ENCODE results near the gene CLN3. TPM values are rescaled to one million over a fixed set of nuclear protein-coding genes. Genes with fewer than 3 reads are reported as not detected.

Gene CLN3
- total and polyA plus RNA-seq, 9 of the 15 experiments (the other 6 are each of a cell fraction or from before 2014, with no cell fraction given) = 2.5 to 27.1 (median 11.6) TPM

GRCh38 chr16:28491230-28491969 is 474 bp downstream of the CLN3 start (continued):
- TF ChIP-seq RBBP5 (IDR thresholded peaks at IDR 0.05; ENCODE audit: borderline replicate concordance, insufficient read depth, low read length, poor library complexity, severe bottlenecking) (peak; percentile 60), ZBTB8A (IDR thresholded peaks at IDR 0.05; ENCODE audit: partially characterized antibody) (no peak), CHCHD3 (CRISPR knock-in tag; IDR thresholded peaks at IDR 0.05) (no peak), MEF2A (IDR thresholded peaks at IDR 0.05; ENCODE audit: control insufficient read depth, low read depth, low read length) (no peak), SRSF3 (IDR thresholded peaks at IDR 0.05; ENCODE audit: insufficient read depth, low read length) (no peak), CBFA2T3 (IDR thresholded peaks at IDR 0.05) (no peak), SLC30A9 (CRISPR knock-in tag; IDR thresholded peaks at IDR 0.05) (no peak), MCM2 (IDR thresholded peaks at IDR 0.05; ENCODE audit: low read depth) (no peak), LARP7 (IDR thresholded peaks at IDR 0.05) (no peak), YY1 (IDR thresholded peaks at IDR 0.05; ENCODE audit: borderline replicate concordance in 1 of 3, control insufficient read depth in 1 of 3, extremely low read depth in 1 of 3, insufficient read depth in 3 of 3, insufficient read length in 1 of 3, insufficient replicate concordance in 2 of 3, low read depth in 1 of 3, low read length in 2 of 3) (peak in 1 of 3 experiments; percentile 26), NFRKB (IDR thresholded peaks at IDR 0.05; ENCODE audit: low read depth) (no peak), ZNF197 (CRISPR knock-in tag; IDR thresholded peaks at IDR 0.05; ENCODE audit: low read depth) (0 out of 2 replicates have a peak, but pooled peaks have one; percentile 2), E2F3 (CRISPR knock-in tag; IDR thresholded peaks at IDR 0.05) (no peak), ZNF12 (CRISPR knock-in tag; IDR thresholded peaks at IDR 0.05) (0 out of 2 replicates have a peak, but pooled peaks have one; percentile 78), FOXM1 (IDR thresholded peaks at IDR 0.05; ENCODE audit: low read depth) (no peak), FOXM1 (CRISPR knock-in tag; IDR thresholded peaks at IDR 0.05; ENCODE audit: low read depth) (0 out of 2 replicates have a peak, but pooled peaks have one; percentile 62), ZBTB26 (CRISPR knock-in tag; IDR thresholded peaks at IDR 0.05) (no peak), ZNF668 (CRISPR knock-in tag; IDR thresholded peaks at IDR 0.05) (no peak), ZNF75A (CRISPR knock-in tag; IDR thresholded peaks at IDR 0.05) (no peak)
- TF ChIP-seq, protein P1, sequence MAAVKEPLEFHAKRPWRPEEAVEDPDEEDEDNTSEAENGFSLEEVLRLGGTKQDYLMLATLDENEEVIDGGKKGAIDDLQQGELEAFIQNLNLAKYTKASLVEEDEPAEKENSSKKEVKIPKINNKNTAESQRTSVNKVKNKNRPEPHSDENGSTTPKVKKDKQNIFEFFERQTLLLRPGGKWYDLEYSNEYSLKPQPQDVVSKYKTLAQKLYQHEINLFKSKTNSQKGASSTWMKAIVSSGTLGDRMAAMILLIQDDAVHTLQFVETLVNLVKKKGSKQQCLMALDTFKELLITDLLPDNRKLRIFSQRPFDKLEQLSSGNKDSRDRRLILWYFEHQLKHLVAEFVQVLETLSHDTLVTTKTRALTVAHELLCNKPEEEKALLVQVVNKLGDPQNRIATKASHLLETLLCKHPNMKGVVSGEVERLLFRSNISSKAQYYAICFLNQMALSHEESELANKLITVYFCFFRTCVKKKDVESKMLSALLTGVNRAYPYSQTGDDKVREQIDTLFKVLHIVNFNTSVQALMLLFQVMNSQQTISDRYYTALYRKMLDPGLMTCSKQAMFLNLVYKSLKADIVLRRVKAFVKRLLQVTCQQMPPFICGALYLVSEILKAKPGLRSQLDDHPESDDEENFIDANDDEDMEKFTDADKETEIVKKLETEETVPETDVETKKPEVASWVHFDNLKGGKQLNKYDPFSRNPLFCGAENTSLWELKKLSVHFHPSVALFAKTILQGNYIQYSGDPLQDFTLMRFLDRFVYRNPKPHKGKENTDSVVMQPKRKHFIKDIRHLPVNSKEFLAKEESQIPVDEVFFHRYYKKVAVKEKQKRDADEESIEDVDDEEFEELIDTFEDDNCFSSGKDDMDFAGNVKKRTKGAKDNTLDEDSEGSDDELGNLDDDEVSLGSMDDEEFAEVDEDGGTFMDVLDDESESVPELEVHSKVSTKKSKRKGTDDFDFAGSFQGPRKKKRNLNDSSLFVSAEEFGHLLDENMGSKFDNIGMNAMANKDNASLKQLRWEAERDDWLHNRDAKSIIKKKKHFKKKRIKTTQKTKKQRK (IDR thresholded peaks at IDR 0.05; ENCODE audit: borderline replicate concordance, low read depth, low read length) = no peak
- TF ChIP-seq, protein P2, sequence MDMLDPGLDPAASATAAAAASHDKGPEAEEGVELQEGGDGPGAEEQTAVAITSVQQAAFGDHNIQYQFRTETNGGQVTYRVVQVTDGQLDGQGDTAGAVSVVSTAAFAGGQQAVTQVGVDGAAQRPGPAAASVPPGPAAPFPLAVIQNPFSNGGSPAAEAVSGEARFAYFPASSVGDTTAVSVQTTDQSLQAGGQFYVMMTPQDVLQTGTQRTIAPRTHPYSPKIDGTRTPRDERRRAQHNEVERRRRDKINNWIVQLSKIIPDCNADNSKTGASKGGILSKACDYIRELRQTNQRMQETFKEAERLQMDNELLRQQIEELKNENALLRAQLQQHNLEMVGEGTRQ (CRISPR knock-in tag; IDR thresholded peaks at IDR 0.05) = no peak
- TF ChIP-seq, protein P3, sequence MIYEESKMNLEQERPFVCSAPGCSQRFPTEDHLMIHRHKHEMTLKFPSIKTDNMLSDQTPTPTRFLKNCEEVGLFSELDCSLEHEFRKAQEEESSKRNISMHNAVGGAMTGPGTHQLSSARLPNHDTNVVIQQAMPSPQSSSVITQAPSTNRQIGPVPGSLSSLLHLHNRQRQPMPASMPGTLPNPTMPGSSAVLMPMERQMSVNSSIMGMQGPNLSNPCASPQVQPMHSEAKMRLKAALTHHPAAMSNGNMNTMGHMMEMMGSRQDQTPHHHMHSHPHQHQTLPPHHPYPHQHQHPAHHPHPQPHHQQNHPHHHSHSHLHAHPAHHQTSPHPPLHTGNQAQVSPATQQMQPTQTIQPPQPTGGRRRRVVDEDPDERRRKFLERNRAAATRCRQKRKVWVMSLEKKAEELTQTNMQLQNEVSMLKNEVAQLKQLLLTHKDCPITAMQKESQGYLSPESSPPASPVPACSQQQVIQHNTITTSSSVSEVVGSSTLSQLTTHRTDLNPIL (CRISPR knock-in tag; IDR thresholded peaks at IDR 0.05) = no peak
